Trophoblast cell (in vitro differentiated cells and primary cell): Measurements from ENCODE around the gene UNC80.
A peak's percentile ranks its signal among the peaks of the same experiment; 100 is the strongest.

ENCODE experiments used
- DNase-seq, 2 donors: peaks; one replicate each; pipeline ENCODE4 v3.0.0-alpha.2; 2016
- H2AFZ ChIP-seq: 2 replicates; pipeline ENCODE4 v1.6.1; 2013; ENCODE audit warnings: low read length, moderate library complexity, mild to moderate bottlenecking; ENCODE audit not compliant: insufficient read depth, poor library complexity
- H2AK5ac ChIP-seq: 2 replicates; pipeline ENCODE4 v1.6.1; 2013; ENCODE audit warnings: mild to moderate bottlenecking, low read length
- H2BK120ac ChIP-seq: 2 replicates; pipeline ENCODE4 v1.6.1; 2013; ENCODE audit warnings: low read length, mild to moderate bottlenecking, moderate library complexity; ENCODE audit not compliant: insufficient read depth, poor library complexity
- H2BK12ac ChIP-seq: 2 replicates; pipeline ENCODE4 v1.6.1; 2013; ENCODE audit warnings: mild to moderate bottlenecking, low read length, moderate library complexity
- H2BK5ac ChIP-seq: 2 replicates; pipeline ENCODE4 v1.6.1; 2013; ENCODE audit warnings: low read length, low read depth, moderate library complexity, mild to moderate bottlenecking; ENCODE audit not compliant: poor library complexity
- H3K14ac ChIP-seq: 2 replicates; pipeline ENCODE4 v1.6.1; 2013; ENCODE audit warnings: mild to moderate bottlenecking, low read length
- H3K18ac ChIP-seq: 2 replicates; pipeline ENCODE4 v1.6.1; 2013; ENCODE audit warnings: mild to moderate bottlenecking, low read length
- H3K23ac ChIP-seq: 2 replicates; pipeline ENCODE4 v1.6.1; 2013; ENCODE audit warnings: low read length
- H3K27ac ChIP-seq: 2 replicates; pipeline ENCODE4 v1.5.1; 2013; ENCODE audit warnings: low read depth, mild to moderate bottlenecking, inconsistent platforms, low read length, moderate library complexity
- H3K27me3 ChIP-seq: 2 replicates; pipeline ENCODE4 v1.6.1; 2013; ENCODE audit warnings: inconsistent platforms, mild to moderate bottlenecking, low read length, moderate library complexity; ENCODE audit not compliant: insufficient read depth
- H3K36me3 ChIP-seq, 2 experiments: 1 replicate in 1 of 2; 2 replicates in 1 of 2; pipeline ENCODE4 v1.6.1; 2013; ENCODE audit warnings: low read length in 2 of 2, mild to moderate bottlenecking in 2 of 2, moderate library complexity in 1 of 2; ENCODE audit not compliant: insufficient read depth in 2 of 2, control insufficient read depth in 1 of 2
- H3K4ac ChIP-seq: 2 replicates; pipeline ENCODE4 v1.6.1; 2013; ENCODE audit warnings: low read depth, mild to moderate bottlenecking, low read length, moderate library complexity
- H3K4me1 ChIP-seq, 2 experiments: 1 replicate in 1 of 2; 2 replicates in 1 of 2; pipeline ENCODE4 v1.6.1; 2013; ENCODE audit warnings: low read length in 2 of 2, mild to moderate bottlenecking in 2 of 2, moderate library complexity in 1 of 2; ENCODE audit not compliant: insufficient read depth in 2 of 2, control insufficient read depth in 1 of 2
- H3K4me2 ChIP-seq: 2 replicates; pipeline ENCODE4 v1.6.1; 2013; ENCODE audit warnings: inconsistent platforms, mild to moderate bottlenecking, low read length, moderate library complexity
- H3K4me3 ChIP-seq: 2 replicates; pipeline ENCODE4 v1.5.1; 2013; ENCODE audit warnings: mild to moderate bottlenecking, low read depth, low read length, inconsistent platforms
- H3K79me1 ChIP-seq: one replicate; pipeline ENCODE4 v1.6.1; 2013; ENCODE audit warnings: low read length
- H3K79me2 ChIP-seq: 2 replicates; pipeline ENCODE4 v1.6.1; 2013; ENCODE audit warnings: low read length, mild to moderate bottlenecking; ENCODE audit not compliant: control insufficient read depth, insufficient read depth, poor library complexity
- H3K9ac ChIP-seq: 2 replicates; pipeline ENCODE4 v1.6.1; 2013; ENCODE audit warnings: mild to moderate bottlenecking, low read length
- H3K9me3 ChIP-seq: 2 replicates; pipeline ENCODE4 v1.6.1; 2013; ENCODE audit warnings: low read depth, mild to moderate bottlenecking, control low read depth, inconsistent platforms, low read length; ENCODE audit not compliant: insufficient read depth
- H4K12ac ChIP-seq: 2 replicates; pipeline ENCODE4 v1.6.1; 2013; ENCODE audit warnings: low read depth, mild to moderate bottlenecking, low read length, moderate library complexity
- H4K8ac ChIP-seq: 2 replicates; pipeline ENCODE4 v1.6.1; 2013; ENCODE audit warnings: low read depth, mild to moderate bottlenecking, low read length, moderate library complexity
- H4K91ac ChIP-seq: one replicate; pipeline ENCODE4 v1.6.1; 2013; ENCODE audit warnings: low read depth, mild to moderate bottlenecking, low read length, moderate library complexity
- WGBS: extraction: QIAGEN DNeasy Blood & Tissue Kit; methylation state at CpG from one replicate; pipeline ENCODE4 v1.1.7; 2013; ENCODE audit warnings: missing lambda C conversion rate; ENCODE audit not compliant: insufficient read length, insufficient coverage; ENCODE audit errors: extremely low coverage; 5-methylcytosine and 5-hydroxymethylcytosine counted together

UNC80 gene

DNA sequence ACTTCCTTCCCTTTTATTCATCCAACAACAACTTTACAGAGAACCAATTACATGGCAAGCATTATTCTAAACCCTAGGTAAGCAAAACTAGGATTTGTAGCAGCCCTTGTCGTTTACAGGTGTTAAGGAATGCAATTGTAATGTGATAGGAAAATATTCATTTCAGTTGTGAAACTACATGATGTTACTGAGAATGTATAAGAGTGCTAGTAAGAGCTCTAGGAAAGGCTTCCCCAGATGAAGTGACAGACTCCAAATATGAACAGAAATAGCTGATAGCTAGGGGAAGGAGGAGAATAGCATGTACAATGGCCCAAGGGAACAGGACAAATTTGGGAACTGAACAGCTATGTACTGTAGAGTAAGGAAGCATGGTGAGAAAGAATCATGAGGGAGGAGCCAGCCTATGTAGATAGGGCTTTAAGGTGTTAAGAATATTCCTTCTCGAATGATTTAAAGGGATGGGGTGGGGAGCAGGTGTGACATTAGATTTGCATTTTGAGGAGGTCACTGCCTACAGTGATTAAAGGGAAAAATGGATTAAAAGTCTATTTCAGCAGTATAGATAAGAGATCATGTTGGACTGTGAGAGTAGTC lies 262.6 kb downstream of the UNC80 start:
- Histone ChIP-seq H3K14ac (no peak overlapping the region), H3K4me3 (no peak overlapping the region), H2BK12ac (no peak overlapping the region), H3K79me2 (no peaks in the 10 kb centered on the region), H3K36me3 (no peaks in the 10 kb centered on the region), H2AFZ (no peak overlapping the region), H3K9me3 (peaks cover 2% of the 10 kb centered on the region), H3K27ac (no peak overlapping the region), H2AK5ac (no peak overlapping the region), H2BK5ac (no peak overlapping the region), H3K79me1 (no peaks in the 10 kb centered on the region), H4K12ac (no peak overlapping the region), H3K4me2 (no peak overlapping the region), H3K4ac (no peak overlapping the region), H4K91ac (no peak overlapping the region), H3K23ac (no peak overlapping the region), H2BK120ac (no peak overlapping the region), H4K8ac (no peak overlapping the region), H3K4me1 (no peaks in the 10 kb centered on the region), H3K9ac (no peak overlapping the region), H3K27me3 (no peaks in the 10 kb centered on the region), H3K18ac (no peak overlapping the region)
- WGBS, result no CpG with 5 or more reads among the region's 2 CpGs
- DNase-seq, result peak in 1 of 2 donors; percentile 2

DNA sequence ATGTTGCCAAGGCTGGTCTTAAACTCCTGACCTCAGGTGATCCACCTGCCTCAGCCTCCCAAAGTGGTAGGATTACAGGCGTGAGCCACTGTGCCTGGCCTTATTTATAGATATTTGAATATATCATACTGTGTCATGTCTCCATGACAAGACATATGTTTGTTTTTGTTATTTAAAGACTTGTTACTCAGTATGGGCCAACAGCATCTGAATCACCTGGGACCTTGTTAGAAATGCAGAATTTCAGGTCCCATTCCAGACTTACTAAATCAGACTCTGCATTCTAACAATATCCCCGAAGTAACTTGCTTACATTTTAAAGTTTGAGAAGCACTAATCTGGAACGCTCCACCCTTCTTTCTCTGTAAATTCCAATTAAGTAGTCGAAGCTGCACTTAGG lies 264.0 kb downstream of the UNC80 start:
- no peak overlapping the region for H4K91ac ChIP-seq
- no peak overlapping the region for H3K9ac ChIP-seq
- no peaks in the 10 kb centered on the region for H3K27me3 ChIP-seq
- H3K14ac ChIP-seq, result no peak overlapping the region
- H3K36me3 ChIP-seq, result no peaks in the 10 kb centered on the region
- no peak overlapping the region for H3K27ac ChIP-seq
- no peak overlapping the region for H3K4ac ChIP-seq
- H3K4me2 ChIP-seq, result no peak overlapping the region
- no CpG with 5 or more reads among the region's 4 CpGs for WGBS
- no peak overlapping the region for H2AK5ac ChIP-seq
- no peak overlapping the region for H4K8ac ChIP-seq
- DNase-seq, result peak; percentile 76 to 83
- no peak overlapping the region for H2BK12ac ChIP-seq
- H3K9me3 ChIP-seq, result peaks cover 2% of the 10 kb centered on the region
- H2BK120ac ChIP-seq, result no peak overlapping the region
- H3K79me1 ChIP-seq, result no peaks in the 10 kb centered on the region
- no peak overlapping the region for H3K18ac ChIP-seq
- H2BK5ac ChIP-seq, result no peak overlapping the region
- H3K4me1 ChIP-seq, result no peaks in the 10 kb centered on the region
- no peak overlapping the region for H3K23ac ChIP-seq
- no peak overlapping the region for H3K4me3 ChIP-seq
- H2AFZ ChIP-seq, result no peak overlapping the region
- H4K12ac ChIP-seq, result no peak overlapping the region
- H3K79me2 ChIP-seq, result no peaks in the 10 kb centered on the region

DNA sequence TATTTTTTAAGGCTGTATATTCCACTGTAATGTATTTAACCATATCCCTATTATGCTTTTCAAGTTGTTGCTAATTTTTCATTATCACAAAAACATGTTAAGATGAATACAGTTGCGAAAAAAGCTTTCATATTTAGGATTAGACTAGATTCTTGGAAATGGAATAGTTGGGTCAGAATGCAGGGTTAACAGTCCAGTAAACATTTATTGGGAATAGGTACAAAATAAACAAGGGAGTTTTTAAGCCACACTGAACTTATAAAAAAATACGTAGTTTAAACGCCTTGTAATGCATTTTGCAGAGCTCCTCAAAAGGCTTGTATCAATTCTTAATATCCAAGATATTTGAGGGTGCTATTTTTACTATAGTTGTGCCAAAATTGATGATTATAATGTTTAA lies 266.4 kb downstream of the UNC80 start:
- H2AK5ac ChIP-seq, result no peak overlapping the region
- H3K9me3 ChIP-seq, result peaks cover 2% of the 10 kb centered on the region
- WGBS, result no CpG with 5 or more reads among the region's 3 CpGs
- no peak overlapping the region for H3K14ac ChIP-seq
- H2BK120ac ChIP-seq, result no peak overlapping the region
- H3K27ac ChIP-seq, result no peak overlapping the region
- no peaks in the 10 kb centered on the region for H3K79me1 ChIP-seq
- no peak overlapping the region for H2AFZ ChIP-seq
- no peak overlapping the region for H3K18ac ChIP-seq
- no peaks in the 10 kb centered on the region for H3K36me3 ChIP-seq
- H2BK5ac ChIP-seq, result no peak overlapping the region
- H3K79me2 ChIP-seq, result no peaks in the 10 kb centered on the region
- H3K4me1 ChIP-seq, result no peaks in the 10 kb centered on the region
- no peak overlapping the region for H3K4me2 ChIP-seq
- H4K12ac ChIP-seq, result no peak overlapping the region
- no peak for DNase-seq
- no peaks in the 10 kb centered on the region for H3K27me3 ChIP-seq
- no peak overlapping the region for H3K4ac ChIP-seq
- H3K9ac ChIP-seq, result no peak overlapping the region
- H4K91ac ChIP-seq, result no peak overlapping the region
- no peak overlapping the region for H3K4me3 ChIP-seq
- H2BK12ac ChIP-seq, result no peak overlapping the region
- no peak overlapping the region for H3K23ac ChIP-seq
- H4K8ac ChIP-seq, result no peak overlapping the region

DNA sequence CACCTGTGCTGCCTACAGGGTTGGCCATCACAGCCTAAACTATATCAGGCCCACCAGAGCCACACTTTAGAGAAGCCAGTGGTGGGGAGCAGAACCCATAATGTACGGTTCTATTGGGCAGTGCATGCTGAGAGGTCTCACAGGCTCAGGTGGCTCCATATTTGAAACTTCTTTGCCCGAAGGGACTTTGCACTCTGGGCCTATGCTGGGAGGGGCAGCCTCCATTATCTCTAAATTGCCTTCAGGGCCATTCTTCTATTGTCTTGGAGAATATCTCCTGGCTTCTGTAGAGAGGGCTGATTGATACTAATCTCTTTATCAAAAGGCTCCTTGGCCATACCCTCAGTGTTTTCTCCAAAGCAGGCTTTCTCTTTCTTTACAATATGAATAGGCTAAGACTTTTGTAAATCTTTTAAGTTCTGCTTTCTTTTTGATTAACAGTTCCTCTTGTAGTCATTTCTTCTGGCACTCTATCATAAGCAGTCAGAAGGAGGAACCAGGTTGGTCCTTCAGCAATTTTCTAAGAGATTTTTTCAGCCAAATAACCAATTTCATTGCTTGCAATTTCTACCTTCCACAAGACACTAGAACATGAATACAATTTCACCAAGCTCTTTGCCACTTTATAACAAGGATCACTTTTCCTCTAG lies 275.3 kb downstream of the UNC80 start:
- H2BK5ac ChIP-seq, result no peak overlapping the region
- no peaks in the 10 kb centered on the region for H3K36me3 ChIP-seq
- no peak overlapping the region for H3K18ac ChIP-seq
- no peaks in the 10 kb centered on the region for H3K79me2 ChIP-seq
- no peak overlapping the region for H3K4ac ChIP-seq
- no peaks in the 10 kb centered on the region for H3K27me3 ChIP-seq
- no peak overlapping the region for H2BK12ac ChIP-seq
- no peak overlapping the region for H3K23ac ChIP-seq
- whole genome bisulfite sequencing, result no CpG with 5 or more reads among the region's 2 CpGs
- no peak overlapping the region for H4K8ac ChIP-seq
- no peak overlapping the region for H2BK120ac ChIP-seq
- H3K4me3 ChIP-seq, result no peak overlapping the region
- H3K14ac ChIP-seq, result no peak overlapping the region
- H3K79me1 ChIP-seq, result no peaks in the 10 kb centered on the region
- H2AFZ ChIP-seq, result no peak overlapping the region
- H4K12ac ChIP-seq, result no peak overlapping the region
- H2AK5ac ChIP-seq, result no peak overlapping the region
- H4K91ac ChIP-seq, result no peak overlapping the region
- H3K27ac ChIP-seq, result no peak overlapping the region
- no peaks in the 10 kb centered on the region for H3K9me3 ChIP-seq
- no peaks in the 10 kb centered on the region for H3K4me1 ChIP-seq
- H3K4me2 ChIP-seq, result no peak overlapping the region
- no peak overlapping the region for H3K9ac ChIP-seq
- DNase-seq, result no peak
